Heart left ventricle (tissue), 16 donors: ENCODE data around the gene IL2RA. TPM values are rescaled to one million over a fixed set of nuclear protein-coding genes. Genes with fewer than 3 reads are reported as not detected.
A peak's percentile ranks its signal among the peaks of the same experiment; 100 is the strongest.

ENCODE experiments used
- ATAC-seq, 4 donors: fragments of 200-7000 bp; cut with Tn5 transposase; one replicate each; pipeline ENCODE4 v1.9.1; 2020 to 2022; ENCODE audit warnings: moderate library complexity in 4 of 4, mild to moderate bottlenecking in 3 of 4, moderate number of reproducible peaks in 1 of 4
- DNase-seq, 5 donors: peaks; one replicate each; pipeline ENCODE4 v3.0.0-alpha.2; 2020
- H3K27ac ChIP-seq, 12 donors: fragments of 200-600 bp; sonication (generic) in 4 of 12; one replicate each; pipeline versions ENCODE4 v1.5.0 to v1.8.0; 2016 to 2022; ENCODE audit warnings: mild to moderate bottlenecking in 2 of 12
- H3K27me3 ChIP-seq, 9 donors: fragments of 200-600 bp; sonication (generic) in 2 of 9; one replicate each; pipeline versions ENCODE4 v1.5.1 to v1.8.0; 2016 to 2022; ENCODE audit warnings: mild to moderate bottlenecking in 3 of 9
- H3K36me3 ChIP-seq, 9 donors: fragments of 200-600 bp; sonication (generic) in 2 of 9; one replicate each; pipeline versions ENCODE4 v1.5.0 to v1.8.0; 2018 to 2022; ENCODE audit warnings: mild to moderate bottlenecking in 2 of 9
- H3K4me1 ChIP-seq, 12 donors: fragments of 200-600 bp; sonication (generic) in 4 of 12; one replicate each; pipeline versions ENCODE4 v1.5.0 to v1.8.0; 2016 to 2022; ENCODE audit warnings: mild to moderate bottlenecking in 3 of 12
- H3K4me3 ChIP-seq, 12 donors: fragments of 200-600 bp; sonication (generic) in 4 of 12; one replicate each; pipeline versions ENCODE4 v1.5.0 to v1.8.0; 2017 to 2022; ENCODE audit warnings: mild to moderate bottlenecking in 9 of 12, moderate library complexity in 4 of 12
- H3K9me3 ChIP-seq, 12 donors: fragments of 200-600 bp; sonication (generic) in 4 of 12; one replicate each; pipeline versions ENCODE4 v1.5.0 to v1.8.0; 2016 to 2022; ENCODE audit warnings: mild to moderate bottlenecking in 1 of 12
- POLR2A ChIP-seq, 2 donors: fragments of 450-650 bp; IDR thresholded peaks; one replicate each; pipeline ENCODE4 v1.6.1; 2017; ENCODE audit warnings: antibody characterized with exemption in 2 of 2, mild to moderate bottlenecking in 2 of 2, moderate library complexity in 2 of 2
- WGBS, 4 donors: extraction: QIAGEN DNeasy Blood & Tissue Kit in 2 of 4; methylation state at CpG; one replicate each; pipeline versions ENCODE4 v1.1.5 to v1.1.7; 2013 to 2018; 5-methylcytosine and 5-hydroxymethylcytosine counted together
- intact Hi-C, 10 donors: fragments of 100-400 bp; cut with DNase I; formaldehyde crosslinking; loops; one replicate each; pipeline versions ENCODE4 v1.11.1 to v1.14.2; 2022
- polyA plus RNA-seq, 2 donors: library from polyadenylated mRNA; stranded (reverse); fragments of 200-250 nt; gene quantifications; one replicate each; pipeline ENCODE4 v1.2.3, GENCODE V29; 2013
- total RNA-seq, 9 donors: library from RNA; depleted of rRNA in 2 of 9; stranded (reverse); fragments of >200 nt in 2 of 9; fragmentation: NEBNext Ultra II Directional in 3 of 9; extraction: Animal tissue kit (Norgen Biotek cat#: 25700) in 3 of 9; gene quantifications; one replicate each; pipeline versions ENCODE4 v1.1.0 to v1.2.4, GENCODE V29; 2016 to 2023
- TF ChIP-seq, protein P1 (sequence below), 12 donors: fragments of 200-600 bp; sonication (generic) in 4 of 12; IDR thresholded peaks; one replicate each; pipeline versions ENCODE4 v1.5.0 to v1.8.0; 2018 to 2022; ENCODE audit warnings: antibody characterized with exemption in 12 of 12, mild to moderate bottlenecking in 5 of 12
- donor health status: ischemic (EF 13 %, LVEDD 7.1; RV severe dilation, severe dysfunction).
- donor health status: healthy with polysubstance abuse.
- donor health status: DM: no; HTN: yes; CAD: no.
- donor health status: DM: no; HTN: no; CAD: no.
- donor health status: ischemic (EF 25% LVEDD 6.9; RV normal size, moderate dysfunction).
- donor health status: ischemic (EF 25% LVEDD 5.7; RV mildly dilated, moderate dysfunction).
- donor health status: healthy.
- donor health status: DM: yes; HTN: yes; CAD: no.
- donor health status: ischemic (EF 35%, LVEDD 5.7; RV mildly dilated, moderate dysfunction).
- donor health status: nonischemic (EF 11% LVEDD 7.7; RV severe dilation, severe dysfunction).
- donor health status: DM: yes; HTN: yes; CAD: no.
- donor health status: PGD.
- donor health status: ischemic (EF 29% LVEDD 5.4; RV normal size, mild dysfunction).
- donor health status: nonischemic (EF 23%, LVEDD 6.1; RV moderate dilation, normal function).

IL2RA gene
- total and polyA plus RNA-seq, 11 donors, result 0.11 to 11.1 (median 0.90) TPM; not detected in 1

DNA sequence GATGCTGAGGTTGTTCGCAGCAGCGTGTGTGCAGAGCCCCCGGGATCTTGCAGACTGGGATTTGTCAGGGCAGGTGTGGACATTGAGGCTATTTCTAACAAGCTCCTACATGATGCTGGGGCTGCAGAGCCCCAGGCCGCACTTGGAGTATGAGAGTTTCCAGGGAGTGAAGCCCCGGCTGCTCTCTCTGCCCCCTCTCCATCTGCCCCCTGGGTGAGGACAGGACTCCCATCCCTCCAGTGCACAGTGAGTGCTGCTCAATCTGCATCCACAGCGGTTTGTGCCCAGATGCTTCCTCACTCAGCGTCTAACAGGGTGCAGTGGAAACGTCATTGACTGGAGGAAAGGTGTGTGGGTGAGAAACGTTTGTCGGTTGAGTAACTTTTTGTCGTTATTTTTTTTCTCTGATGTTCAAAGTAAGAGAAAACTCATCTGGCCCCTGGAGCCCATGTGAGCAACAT is 25.3 kb downstream of the IL2RA start:
- H3K27ac ChIP-seq, result no peak overlapping the region
- H3K36me3 ChIP-seq, result no peaks in the 10 kb centered on the region
- WGBS, 4 donors, result 65 to 77% (median 67%) methylated on average over 11 of the region's 11 CpGs
- DNase-seq, result no peak
- no peak for TF ChIP-seq POLR2A (IDR thresholded peaks at IDR 0.05)
- TF ChIP-seq, protein P1, sequence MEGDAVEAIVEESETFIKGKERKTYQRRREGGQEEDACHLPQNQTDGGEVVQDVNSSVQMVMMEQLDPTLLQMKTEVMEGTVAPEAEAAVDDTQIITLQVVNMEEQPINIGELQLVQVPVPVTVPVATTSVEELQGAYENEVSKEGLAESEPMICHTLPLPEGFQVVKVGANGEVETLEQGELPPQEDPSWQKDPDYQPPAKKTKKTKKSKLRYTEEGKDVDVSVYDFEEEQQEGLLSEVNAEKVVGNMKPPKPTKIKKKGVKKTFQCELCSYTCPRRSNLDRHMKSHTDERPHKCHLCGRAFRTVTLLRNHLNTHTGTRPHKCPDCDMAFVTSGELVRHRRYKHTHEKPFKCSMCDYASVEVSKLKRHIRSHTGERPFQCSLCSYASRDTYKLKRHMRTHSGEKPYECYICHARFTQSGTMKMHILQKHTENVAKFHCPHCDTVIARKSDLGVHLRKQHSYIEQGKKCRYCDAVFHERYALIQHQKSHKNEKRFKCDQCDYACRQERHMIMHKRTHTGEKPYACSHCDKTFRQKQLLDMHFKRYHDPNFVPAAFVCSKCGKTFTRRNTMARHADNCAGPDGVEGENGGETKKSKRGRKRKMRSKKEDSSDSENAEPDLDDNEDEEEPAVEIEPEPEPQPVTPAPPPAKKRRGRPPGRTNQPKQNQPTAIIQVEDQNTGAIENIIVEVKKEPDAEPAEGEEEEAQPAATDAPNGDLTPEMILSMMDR (IDR thresholded peaks at IDR 0.05), result no peak
- H3K4me3 ChIP-seq, result no peak overlapping the region
- H3K27me3 ChIP-seq, result no peaks in the 10 kb centered on the region
- H3K4me1 ChIP-seq, result peaks cover 0 to 42% (median 0%) of the 10 kb centered on the region in 12 donors
- no peak for ATAC-seq
- peaks cover 0 to 9% (median 0%) of the 10 kb centered on the region in 12 donors for H3K9me3 ChIP-seq
- intact Hi-C loops, result no loop called here

- WGBS, 4 donors, result 74 to 84% (median 80%) methylated on average over 13 of the region's 13 CpGs
- H3K27me3 ChIP-seq, result no peaks in the 10 kb centered on the region
- H3K4me1 ChIP-seq, result peaks cover 0 to 42% (median 0%) of the 10 kb centered on the region in 12 donors
- no peak overlapping the region for H3K27ac ChIP-seq
- no peak for TF ChIP-seq POLR2A (IDR thresholded peaks at IDR 0.05)
- TF ChIP-seq, protein P1 (IDR thresholded peaks at IDR 0.05), result no peak
- no peak overlapping the region for H3K4me3 ChIP-seq
- DNase-seq, result no peak
- no peaks in the 10 kb centered on the region for H3K36me3 ChIP-seq
- no peak for ATAC-seq
- peaks cover 0 to 9% (median under 1%) of the 10 kb centered on the region in 12 donors for H3K9me3 ChIP-seq
- intact Hi-C loops, result no loop called here
Measured at GRCh38 chr10:6035931-6036575, 26.1 kb downstream of the IL2RA start.

GRCh38 chr10:6035101-6035834 is 26.9 kb downstream of the IL2RA start:
- no peaks in the 10 kb centered on the region for H3K36me3 ChIP-seq
- 90 to 95% (median 93%) methylated on average over 12 to 13 of the region's 13 CpGs for WGBS, 4 donors
- intact Hi-C loops, result no loop called here
- ATAC-seq (no peak), DNase-seq (no peak)
- peak overlapping the region in 1 of 12 donors; percentile 70 for H3K27ac ChIP-seq
- no peak for TF ChIP-seq POLR2A (IDR thresholded peaks at IDR 0.05)
- TF ChIP-seq, protein P1 (IDR thresholded peaks at IDR 0.05), result no peak
- no peak overlapping the region for H3K4me3 ChIP-seq
- H3K27me3 ChIP-seq, result no peaks in the 10 kb centered on the region
- peaks cover 0 to 15% (median 6%) of the 10 kb centered on the region in 12 donors for H3K9me3 ChIP-seq
- H3K4me1 ChIP-seq, result peaks cover 0 to 42% (median 0%) of the 10 kb centered on the region in 12 donors

DNA sequence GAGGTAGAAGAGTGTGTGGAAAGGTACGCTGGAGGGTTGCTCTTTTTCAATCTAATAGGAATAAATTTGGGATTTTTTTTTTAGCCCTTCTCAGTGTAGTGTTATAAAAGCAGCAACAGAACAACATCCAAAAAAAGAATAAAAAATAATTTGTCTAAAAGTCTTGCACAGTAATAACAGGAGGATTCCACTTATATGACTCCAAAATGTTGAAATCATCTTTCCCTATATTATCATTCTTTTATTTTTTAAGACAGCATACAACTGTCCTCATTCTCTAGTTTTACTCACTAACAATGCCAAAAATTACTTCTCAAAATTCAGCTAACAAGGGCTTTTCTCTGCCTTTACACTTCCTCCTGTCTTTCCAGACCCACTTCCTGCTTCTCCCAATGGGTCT is 27.8 kb downstream of the IL2RA start:
- WGBS, 4 donors, result 65 to 78% (median 76%) methylated on average over 1 of the region's 1 CpG
- intact Hi-C loops, result no loop called here
- Histone ChIP-seq H3K4me1 (peaks cover 0 to 42% (median 0%) of the 10 kb centered on the region in 12 donors), H3K9me3 (peaks cover 0 to 18% (median 6%) of the 10 kb centered on the region in 12 donors), H3K27me3 (no peaks in the 10 kb centered on the region), H3K27ac (peak overlapping the region in 2 of 12 donors; percentile 27 to 70), H3K36me3 (no peaks in the 10 kb centered on the region), H3K4me3 (no peak overlapping the region)
- ATAC-seq (no peak), DNase-seq (no peak)
- TF ChIP-seq, protein P1 (IDR thresholded peaks at IDR 0.05), result no peak
- no peak for TF ChIP-seq POLR2A (IDR thresholded peaks at IDR 0.05)
